K562 (cell line): Measurements from ENCODE around the gene AGAP3. TPM values are rescaled to one million over a fixed set of nuclear protein-coding genes. Genes with fewer than 3 reads are reported as not detected.

ENCODE experiments used
- CBFA2T3 ChIP-seq: fragments of 450-650 bp; IDR thresholded peaks from 2 replicates; pipeline ENCODE4 v1.6.1; 2017
- CHD1 ChIP-seq: fragments of 200-600 bp; sonication (generic); IDR thresholded peaks from one replicate; pipeline ENCODE4 v1.6.1; 2012; ENCODE audit warnings: mild to moderate bottlenecking, moderate library complexity, low read length, inconsistent platforms
- FOXJ3 ChIP-seq: sonication (generic); formaldehyde crosslinking; IDR thresholded peaks from 2 replicates; pipeline ENCODE4 v1.4.0; 2020; ENCODE audit warnings: mild to moderate bottlenecking, missing genetic modification reagents
- GATAD2A ChIP-seq: fragments of 450-650 bp; IDR thresholded peaks from 2 replicates; pipeline ENCODE4 v1.6.1; 2017
- GTF2A2 ChIP-seq: IDR thresholded peaks from 2 replicates; pipeline ENCODE4 v1.6.1; 2016; ENCODE audit warnings: mild to moderate bottlenecking, missing genetic modification characterization, missing compliant biosample characterization
- HIVEP1 ChIP-seq: fragments of 250-450 bp; sonication (Bioruptor Pico); IDR thresholded peaks from 2 replicates; pipeline ENCODE4 v1.4.0; 2020; ENCODE audit warnings: mild to moderate bottlenecking
- HMG20A ChIP-seq: fragments of 450-650 bp; formaldehyde crosslinking; conservative IDR thresholded peaks from 2 replicates; pipeline ENCODE4 v1.4.0; 2020; ENCODE audit warnings: mild to moderate bottlenecking, mixed read lengths
- HNRNPK ChIP-seq: fragments of 200-400 bp; formaldehyde crosslinking; IDR thresholded peaks from one replicate; pipeline ENCODE4 v1.6.1; 2018; ENCODE audit warnings: mild to moderate bottlenecking, low read depth, low read length; ENCODE audit not compliant: poor library complexity, severe bottlenecking
- KDM4B ChIP-seq, 2 experiments: fragments of 450-650 bp in 1 of 2; sonication (generic) in 1 of 2; IDR thresholded peaks; 2 replicates each; pipeline ENCODE4 v1.6.1; 2016 to 2017; ENCODE audit warnings: borderline replicate concordance in 2 of 2, antibody characterized with exemption in 1 of 2, low read depth in 1 of 2, mild to moderate bottlenecking in 1 of 2
- KLF10 ChIP-seq: fragments of 250-450 bp; sonication (Bioruptor Pico); IDR thresholded peaks from 2 replicates; pipeline ENCODE4 v1.6.1; 2021; ENCODE audit warnings: matching md5 sums
- MTA3 ChIP-seq: fragments of 450-650 bp; formaldehyde crosslinking; IDR thresholded peaks from 2 replicates; pipeline ENCODE4 v1.6.1; 2017; ENCODE audit warnings: mild to moderate bottlenecking, borderline replicate concordance
- NONO ChIP-seq, 2 experiments: fragments of 200-400 bp in 1 of 2; fragments of 450-650 bp in 1 of 2; formaldehyde crosslinking in 1 of 2; IDR thresholded peaks; 2 replicates each; pipeline ENCODE4 v1.6.1; 2017; ENCODE audit warnings: low read depth in 2 of 2, mild to moderate bottlenecking in 2 of 2, moderate library complexity in 2 of 2, low read length in 1 of 2
- NR2C1 ChIP-seq, 2 experiments: fragments of 450-650 bp; IDR thresholded peaks; 2 replicates each; pipeline ENCODE4 v1.6.1; 2017; ENCODE audit warnings: mild to moderate bottlenecking in 2 of 2, antibody characterized with exemption in 1 of 2, inconsistent platforms in 1 of 2, missing compliant biosample characterization in 1 of 2, missing genetic modification characterization in 1 of 2
- PHB ChIP-seq: fragments of 250-450 bp; sonication (Bioruptor Pico); IDR thresholded peaks from 2 replicates; pipeline ENCODE4 v1.5.0; 2021
- RBM22 ChIP-seq: fragments of 200-400 bp; formaldehyde crosslinking; IDR thresholded peaks from 2 replicates; pipeline ENCODE4 v1.6.1; 2018; ENCODE audit warnings: low read length, low read depth; ENCODE audit not compliant: poor library complexity, severe bottlenecking
- SMAD3 ChIP-seq: fragments of 450-650 bp; formaldehyde crosslinking; conservative IDR thresholded peaks from 2 replicates; pipeline ENCODE4 v1.4.0; 2020; ENCODE audit warnings: mild to moderate bottlenecking
- SPI1 ChIP-seq: IDR thresholded peaks from 2 replicates; pipeline ENCODE4 v1.6.1; 2011; ENCODE audit warnings: low read depth, low read length, control low read depth, borderline replicate concordance
- TGIF2 ChIP-seq: sonication (generic); formaldehyde crosslinking; IDR thresholded peaks from 2 replicates; pipeline ENCODE4 v1.8.1; 2022; ENCODE audit warnings: mild to moderate bottlenecking, missing genetic modification reagents, moderate library complexity
- WHSC1 ChIP-seq: IDR thresholded peaks from one replicate; pipeline ENCODE4 v1.6.1; 2012; ENCODE audit warnings: low read length, control low read depth, inconsistent platforms
- ZFP30 ChIP-seq: fragments of 250-450 bp; sonication (Bioruptor Pico); IDR thresholded peaks from 2 replicates; pipeline ENCODE4 v1.8.0; 2022; ENCODE audit warnings: moderate library complexity, mild to moderate bottlenecking, inconsistent platforms, borderline replicate concordance
- ZKSCAN8 ChIP-seq: fragments of 200-800 bp; sonication (Bioruptor generic); IDR thresholded peaks from 2 replicates; pipeline ENCODE4 v1.6.1; 2016; ENCODE audit warnings: missing genetic modification characterization, missing compliant biosample characterization
- ZNF12 ChIP-seq: sonication (generic); formaldehyde crosslinking; IDR thresholded peaks from 2 replicates; pipeline ENCODE4 v1.4.0; 2020; ENCODE audit warnings: mild to moderate bottlenecking, missing genetic modification reagents
- ZNF124 ChIP-seq: sonication (generic); formaldehyde crosslinking; IDR thresholded peaks from 2 replicates; pipeline ENCODE4 v1.8.1; 2022; ENCODE audit warnings: missing genetic modification reagents
- ZNF507 ChIP-seq: conservative IDR thresholded peaks from 2 replicates; pipeline ENCODE4 v1.6.1; 2017; ENCODE audit warnings: missing genetic modification characterization, missing compliant biosample characterization
- ZNF695 ChIP-seq: fragments of 450-650 bp; formaldehyde crosslinking; IDR thresholded peaks from 2 replicates; pipeline ENCODE4 v1.4.0; 2020; ENCODE audit warnings: mild to moderate bottlenecking, moderate library complexity
- polyA plus RNA-seq, 8 experiments: library from polyadenylated mRNA; depleted of rRNA in 4 of 8; stranded (reverse) in 5 of 8; unstranded in 3 of 8; fragments of >200 nt; fragmentation: Nextera tagmentation in 2 of 8; fragmentation: Illumina TruSeq in 1 of 8; extraction: Ambion mirVana in 2 of 8; extraction: Trizol in 1 of 8; gene quantifications; 2 replicates each; pipeline versions ENCODE4 v1.2.1 to v1.2.3, GENCODE V29; 2011 to 2014; ENCODE audit warnings: inconsistent platforms in 1 of 8, missing spikeins in 1 of 8
- total RNA-seq, 7 experiments: library from RNA; depleted of rRNA in 6 of 7; stranded (reverse); fragments of >200 nt in 6 of 7; fragmentation: Illumina TruSeq in 2 of 7; extraction: Trizol in 2 of 7; gene quantifications; 2 replicates each; pipeline versions ENCODE4 v1.2.1 to v1.2.3, GENCODE V29; 2011 to 2021; ENCODE audit warnings: low replicate concordance in 1 of 7
- TF ChIP-seq, protein P1 (sequence below), 2 experiments: fragments of 450-650 bp; IDR thresholded peaks; 2 replicates each; pipeline ENCODE4 v1.6.1; 2016
- TF ChIP-seq, protein P2 (sequence below): conservative IDR thresholded peaks from 2 replicates; pipeline ENCODE4 v1.6.1; 2011; ENCODE audit warnings: low read depth, mild to moderate bottlenecking, low read length; ENCODE audit not compliant: control insufficient read depth

Gene AGAP3
- total and polyA plus RNA-seq, 9 of the 15 experiments (the other 6 are each of a cell fraction or from before 2014, with no cell fraction given) = 3.4 to 208 (median 62.2) TPM

GRCh38 chr7:151080522-151081169 is 5.6 kb upstream of the AGAP3 start, which contains the start of gene FASTK (continued):
- TF ChIP-seq, protein P1, sequence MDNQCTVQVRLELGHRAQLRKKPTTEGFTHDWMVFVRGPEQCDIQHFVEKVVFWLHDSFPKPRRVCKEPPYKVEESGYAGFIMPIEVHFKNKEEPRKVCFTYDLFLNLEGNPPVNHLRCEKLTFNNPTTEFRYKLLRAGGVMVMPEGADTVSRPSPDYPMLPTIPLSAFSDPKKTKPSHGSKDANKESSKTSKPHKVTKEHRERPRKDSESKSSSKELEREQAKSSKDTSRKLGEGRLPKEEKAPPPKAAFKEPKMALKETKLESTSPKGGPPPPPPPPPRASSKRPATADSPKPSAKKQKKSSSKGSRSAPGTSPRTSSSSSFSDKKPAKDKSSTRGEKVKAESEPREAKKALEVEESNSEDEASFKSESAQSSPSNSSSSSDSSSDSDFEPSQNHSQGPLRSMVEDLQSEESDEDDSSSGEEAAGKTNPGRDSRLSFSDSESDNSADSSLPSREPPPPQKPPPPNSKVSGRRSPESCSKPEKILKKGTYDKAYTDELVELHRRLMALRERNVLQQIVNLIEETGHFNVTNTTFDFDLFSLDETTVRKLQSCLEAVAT (IDR thresholded peaks at IDR 0.05) = peak; percentile 27 to 69; a peak in 3 of 4 replicates
- TF ChIP-seq GTF2A2 (tag) = 0 out of 2 replicates have a peak, but pooled peaks have one; percentile 43
- TF ChIP-seq RBM22 = peak; percentile 73
- TF ChIP-seq MTA3 = peak; percentile 79; the same call in 1 of the 2 replicates
- TF ChIP-seq ZNF124 = no peak
- TF ChIP-seq GATAD2A = peak; percentile 41; the same call in 1 of the 2 replicates
- TF ChIP-seq SMAD3 (CRISPR knock-in tag) = peak; percentile 79
- TF ChIP-seq TGIF2 (CRISPR knock-in tag) = no peak; the same call in 1 of the 2 replicates
- no peak for TF ChIP-seq WHSC1
- 0 out of 2 replicates have a peak, but pooled peaks have one; percentile 28 for TF ChIP-seq HIVEP1 (CRISPR knock-in tag)
- TF ChIP-seq NONO (IDR thresholded peaks at IDR 0.05; ENCODE audit: low read depth in 2 of 2, low read length in 1 of 2) = peak in 1 of 2 experiments; percentile 92; a peak in 1 of 4 replicates
- TF ChIP-seq PHB = peak; percentile 85; the same call in 1 of the 2 replicates
- no peak; the same call in 1 of the 2 replicates for TF ChIP-seq ZNF12 (CRISPR knock-in tag)
- TF ChIP-seq ZNF695 (CRISPR knock-in tag) = no peak
- TF ChIP-seq ZKSCAN8 (CRISPR knock-in tag) = no peak
- no peak for TF ChIP-seq KLF10
- TF ChIP-seq FOXJ3 = no peak
- TF ChIP-seq ZNF507 (tag) = no peak
- peak; percentile 18 for TF ChIP-seq HNRNPK
- peak in 1 of 2 experiments; percentile 40; a peak in 1 of 4 replicates for TF ChIP-seq KDM4B (IDR thresholded peaks at IDR 0.05; ENCODE audit: borderline replicate concordance in 2 of 2, low read depth in 1 of 2)
- TF ChIP-seq ZFP30 = no peak
- TF ChIP-seq SPI1 = peak; percentile 36; the same call in 1 of the 2 replicates
- no peak for TF ChIP-seq HMG20A (CRISPR knock-in tag)
- no peak for TF ChIP-seq CBFA2T3
- TF ChIP-seq, protein P2, sequence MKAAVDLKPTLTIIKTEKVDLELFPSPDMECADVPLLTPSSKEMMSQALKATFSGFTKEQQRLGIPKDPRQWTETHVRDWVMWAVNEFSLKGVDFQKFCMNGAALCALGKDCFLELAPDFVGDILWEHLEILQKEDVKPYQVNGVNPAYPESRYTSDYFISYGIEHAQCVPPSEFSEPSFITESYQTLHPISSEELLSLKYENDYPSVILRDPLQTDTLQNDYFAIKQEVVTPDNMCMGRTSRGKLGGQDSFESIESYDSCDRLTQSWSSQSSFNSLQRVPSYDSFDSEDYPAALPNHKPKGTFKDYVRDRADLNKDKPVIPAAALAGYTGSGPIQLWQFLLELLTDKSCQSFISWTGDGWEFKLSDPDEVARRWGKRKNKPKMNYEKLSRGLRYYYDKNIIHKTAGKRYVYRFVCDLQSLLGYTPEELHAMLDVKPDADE = peak; percentile 15; the same call in 1 of the 2 replicates
- TF ChIP-seq CHD1 = peak; percentile 13
- no peak for TF ChIP-seq NR2C1 (IDR thresholded peaks at IDR 0.05)
- no peak for TF ChIP-seq NR2C1 (tag; IDR thresholded peaks at IDR 0.05)
